ENCODE results near the gene STS.

Gene STS

GRCh38 chrX:7117587-7117986 lies 29.9 kb upstream of the STS start:
- DNase-seq (ENCODE audit: low read depth) = no peak
- H3K4me3 ChIP-seq (ENCODE audit: control insufficient read depth, low read depth, low read length) = no peak overlapping the region
- TF ChIP-seq CTCF (conservative IDR thresholded peaks at IDR 0.05; ENCODE audit: control insufficient read depth, insufficient read depth, low read depth, low read length) = no peak

- no peak for TF ChIP-seq CTCF (conservative IDR thresholded peaks at IDR 0.05; ENCODE audit: control insufficient read depth, insufficient read depth, low read depth, low read length)
- DNase-seq (ENCODE audit: low read depth) = peak; percentile 64
- no peak overlapping the region for H3K4me3 ChIP-seq (ENCODE audit: control insufficient read depth, low read depth, low read length)
Observed at GRCh38 chrX:7119950-7120877, 27.3 kb upstream of the STS start.

GRCh38 chrX:7120878-7121219 lies 26.7 kb upstream of the STS start:
- no peak overlapping the region for H3K4me3 ChIP-seq (ENCODE audit: control insufficient read depth, low read depth, low read length)
- peak; percentile 41 for DNase-seq (ENCODE audit: low read depth)
- TF ChIP-seq CTCF (conservative IDR thresholded peaks at IDR 0.05; ENCODE audit: control insufficient read depth, insufficient read depth, low read depth, low read length) = no peak

- no peak for DNase-seq (ENCODE audit: low read depth)
- no peak overlapping the region for H3K4me3 ChIP-seq (ENCODE audit: control insufficient read depth, low read depth, low read length)
- TF ChIP-seq CTCF (conservative IDR thresholded peaks at IDR 0.05; ENCODE audit: control insufficient read depth, insufficient read depth, low read depth, low read length) = no peak
Observed at GRCh38 chrX:7127056-7127455, 20.5 kb upstream of the STS start.

- no peak for TF ChIP-seq CTCF (conservative IDR thresholded peaks at IDR 0.05; ENCODE audit: control insufficient read depth, insufficient read depth, low read depth, low read length)
- no peak overlapping the region for H3K4me3 ChIP-seq (ENCODE audit: control insufficient read depth, low read depth, low read length)
- DNase-seq (ENCODE audit: low read depth) = no peak
Observed at GRCh38 chrX:7131621-7132020, 15.9 kb upstream of the STS start.

- TF ChIP-seq CTCF (conservative IDR thresholded peaks at IDR 0.05; ENCODE audit: control insufficient read depth, insufficient read depth, low read depth, low read length) = peak; percentile 61
- no peak overlapping the region for H3K4me3 ChIP-seq (ENCODE audit: control insufficient read depth, low read depth, low read length)
- DNase-seq (ENCODE audit: low read depth) = peak; percentile 82
Observed at GRCh38 chrX:7132335-7133049, 15.0 kb upstream of the STS start.

All from fibroblast of mammary gland (primary cell).